ENCODE results near the gene PFDN1.

DNA sequence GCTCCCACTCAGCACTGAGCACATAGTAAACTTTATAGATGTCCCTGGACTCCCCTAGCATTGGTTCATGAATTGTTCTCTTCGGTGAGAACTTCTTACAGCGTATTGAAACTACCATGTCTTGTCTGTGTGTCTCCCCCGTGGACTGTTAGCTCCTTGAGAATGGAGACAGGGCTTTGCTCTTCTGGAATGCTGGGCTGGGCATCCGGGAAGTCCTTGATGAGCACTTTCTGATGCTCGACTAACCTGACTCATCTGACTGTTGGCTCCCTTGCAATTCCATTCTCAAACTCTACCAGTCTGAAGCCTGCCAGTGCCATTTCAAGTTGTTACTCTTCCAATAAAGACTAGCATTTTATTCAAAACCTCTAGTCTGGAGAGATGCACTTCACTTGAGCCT lies 15.0 kb upstream of the PFDN1 start:
- TF ChIP-seq, protein P1, sequence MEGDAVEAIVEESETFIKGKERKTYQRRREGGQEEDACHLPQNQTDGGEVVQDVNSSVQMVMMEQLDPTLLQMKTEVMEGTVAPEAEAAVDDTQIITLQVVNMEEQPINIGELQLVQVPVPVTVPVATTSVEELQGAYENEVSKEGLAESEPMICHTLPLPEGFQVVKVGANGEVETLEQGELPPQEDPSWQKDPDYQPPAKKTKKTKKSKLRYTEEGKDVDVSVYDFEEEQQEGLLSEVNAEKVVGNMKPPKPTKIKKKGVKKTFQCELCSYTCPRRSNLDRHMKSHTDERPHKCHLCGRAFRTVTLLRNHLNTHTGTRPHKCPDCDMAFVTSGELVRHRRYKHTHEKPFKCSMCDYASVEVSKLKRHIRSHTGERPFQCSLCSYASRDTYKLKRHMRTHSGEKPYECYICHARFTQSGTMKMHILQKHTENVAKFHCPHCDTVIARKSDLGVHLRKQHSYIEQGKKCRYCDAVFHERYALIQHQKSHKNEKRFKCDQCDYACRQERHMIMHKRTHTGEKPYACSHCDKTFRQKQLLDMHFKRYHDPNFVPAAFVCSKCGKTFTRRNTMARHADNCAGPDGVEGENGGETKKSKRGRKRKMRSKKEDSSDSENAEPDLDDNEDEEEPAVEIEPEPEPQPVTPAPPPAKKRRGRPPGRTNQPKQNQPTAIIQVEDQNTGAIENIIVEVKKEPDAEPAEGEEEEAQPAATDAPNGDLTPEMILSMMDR (IDR thresholded peaks at IDR 0.05; ENCODE audit: poor library complexity, severe bottlenecking): no peak
- TF ChIP-seq POLR2AphosphoS5 (IDR thresholded peaks at IDR 0.05) (no peak), MXI1 (conservative IDR thresholded peaks at IDR 0.05; ENCODE audit: poor library complexity, severe bottlenecking) (no peak), EZH2 (IDR thresholded peaks at IDR 0.05; ENCODE audit: borderline replicate concordance, insufficient read depth, low read length, poor library complexity, severe bottlenecking) (no peak), EP300 (conservative IDR thresholded peaks at IDR 0.05; ENCODE audit: poor library complexity, severe bottlenecking) (no peak), RAD21 (conservative IDR thresholded peaks at IDR 0.05) (no peak), SMC3 (conservative IDR thresholded peaks at IDR 0.05; ENCODE audit: poor library complexity) (no peak)
- TF ChIP-seq, protein P2, sequence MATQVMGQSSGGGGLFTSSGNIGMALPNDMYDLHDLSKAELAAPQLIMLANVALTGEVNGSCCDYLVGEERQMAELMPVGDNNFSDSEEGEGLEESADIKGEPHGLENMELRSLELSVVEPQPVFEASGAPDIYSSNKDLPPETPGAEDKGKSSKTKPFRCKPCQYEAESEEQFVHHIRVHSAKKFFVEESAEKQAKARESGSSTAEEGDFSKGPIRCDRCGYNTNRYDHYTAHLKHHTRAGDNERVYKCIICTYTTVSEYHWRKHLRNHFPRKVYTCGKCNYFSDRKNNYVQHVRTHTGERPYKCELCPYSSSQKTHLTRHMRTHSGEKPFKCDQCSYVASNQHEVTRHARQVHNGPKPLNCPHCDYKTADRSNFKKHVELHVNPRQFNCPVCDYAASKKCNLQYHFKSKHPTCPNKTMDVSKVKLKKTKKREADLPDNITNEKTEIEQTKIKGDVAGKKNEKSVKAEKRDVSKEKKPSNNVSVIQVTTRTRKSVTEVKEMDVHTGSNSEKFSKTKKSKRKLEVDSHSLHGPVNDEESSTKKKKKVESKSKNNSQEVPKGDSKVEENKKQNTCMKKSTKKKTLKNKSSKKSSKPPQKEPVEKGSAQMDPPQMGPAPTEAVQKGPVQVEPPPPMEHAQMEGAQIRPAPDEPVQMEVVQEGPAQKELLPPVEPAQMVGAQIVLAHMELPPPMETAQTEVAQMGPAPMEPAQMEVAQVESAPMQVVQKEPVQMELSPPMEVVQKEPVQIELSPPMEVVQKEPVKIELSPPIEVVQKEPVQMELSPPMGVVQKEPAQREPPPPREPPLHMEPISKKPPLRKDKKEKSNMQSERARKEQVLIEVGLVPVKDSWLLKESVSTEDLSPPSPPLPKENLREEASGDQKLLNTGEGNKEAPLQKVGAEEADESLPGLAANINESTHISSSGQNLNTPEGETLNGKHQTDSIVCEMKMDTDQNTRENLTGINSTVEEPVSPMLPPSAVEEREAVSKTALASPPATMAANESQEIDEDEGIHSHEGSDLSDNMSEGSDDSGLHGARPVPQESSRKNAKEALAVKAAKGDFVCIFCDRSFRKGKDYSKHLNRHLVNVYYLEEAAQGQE (IDR thresholded peaks at IDR 0.05; ENCODE audit: borderline replicate concordance): no peak
